Stomach (tissue), 9 donors: ENCODE results near the gene SARS1. TPM values are rescaled to one million over a fixed set of nuclear protein-coding genes. Genes with fewer than 3 reads are reported as not detected.

Experiments
- DNase-seq, 2 donors: peaks; one replicate each; pipeline versions ENCODE4 v3.0.0 to v3.0.0-alpha.2; 2013 to 2019
- H3K27ac ChIP-seq, 5 donors: fragments of 200-600 bp in 4 of 5; sonication (generic) in 4 of 5; one replicate each; pipeline ENCODE4 v1.5.1; 2013 to 2019; ENCODE audit warnings: mild to moderate bottlenecking in 1 of 5, moderate library complexity in 1 of 5
- H3K27me3 ChIP-seq, 3 donors: fragments of 200-600 bp; sonication (generic); one replicate each; pipeline ENCODE4 v1.5.1; 2017 to 2019; ENCODE audit warnings: mixed run types in 1 of 3
- H3K36me3 ChIP-seq, 4 donors: fragments of 200-600 bp; sonication (generic); 1 replicate in 3 of 4; 2 replicates in 1 of 4; pipeline ENCODE4 v1.5.1; 2016 to 2019
- H3K4me1 ChIP-seq, 4 donors: fragments of 200-600 bp; sonication (generic); one replicate each; pipeline ENCODE4 v1.5.1; 2016 to 2019
- H3K4me3 ChIP-seq, 4 donors: fragments of 200-600 bp; sonication (generic) in 3 of 4; one replicate each; pipeline ENCODE4 v1.5.1; 2016 to 2019; ENCODE audit warnings: mild to moderate bottlenecking in 1 of 4
- H3K9me3 ChIP-seq, 4 donors: fragments of 200-600 bp; sonication (generic); one replicate each; pipeline ENCODE4 v1.5.1; 2016 to 2019
- EP300 ChIP-seq: sonication (generic); formaldehyde crosslinking; IDR thresholded peaks from one replicate; pipeline ENCODE4 v1.6.1; 2017; ENCODE audit warnings: antibody characterized with exemption
- POLR2A ChIP-seq, 4 donors: fragments of 450-650 bp; IDR thresholded peaks; one replicate each; pipeline ENCODE4 v1.6.1; 2016; ENCODE audit warnings: antibody characterized with exemption in 4 of 4, control low read depth in 2 of 4, mild to moderate bottlenecking in 1 of 4, moderate library complexity in 1 of 4
- POLR2AphosphoS5 ChIP-seq, 3 donors: sonication (generic); formaldehyde crosslinking; IDR thresholded peaks; one replicate each; pipeline ENCODE4 v1.6.1; 2016; ENCODE audit warnings: antibody characterized with exemption in 3 of 3
- WGBS, 5 donors: extraction: QIAGEN DNeasy Blood & Tissue Kit in 3 of 5; methylation state at CpG; one replicate each; pipeline versions ENCODE4 v1.1.5 to v1.1.7; 2013 to 2018; 5-methylcytosine and 5-hydroxymethylcytosine counted together
- intact Hi-C: fragments of 100-400 bp; cut with DNase I; formaldehyde crosslinking; loops from one replicate; pipeline ENCODE4 v1.15.1; 2023; ENCODE audit warnings: low total_unique reads
- polyA plus RNA-seq, 3 donors: library from polyadenylated mRNA; stranded (reverse); fragments of 200-250 nt; gene quantifications; one replicate each; pipeline ENCODE4 v1.2.3, GENCODE V29; 2013
- total RNA-seq, 5 donors: library from RNA; depleted of rRNA; stranded (reverse); fragments of >200 nt; gene quantifications; one replicate each; pipeline versions ENCODE4 v1.1.0 to v1.2.3, GENCODE V29; 2014 to 2016
- TF ChIP-seq, protein P1 (sequence below), 7 experiments: fragments of 450-650 bp in 4 of 7; fragments of 200-600 bp in 3 of 7; sonication (generic) in 3 of 7; IDR thresholded peaks; one replicate each; pipeline ENCODE4 v1.5.1; 2016 to 2019; ENCODE audit warnings: antibody characterized with exemption in 7 of 7, control low read depth in 2 of 7, mild to moderate bottlenecking in 1 of 7
- donor health status: healthy with polysubstance abuse.
- donor health status: Bipolar disorder and iron deficiency.
- donor health status: healthy.

SARS1 gene
- total and polyA plus RNA-seq, 8 donors, result 80.8 to 232 (median 110) TPM

DNA sequence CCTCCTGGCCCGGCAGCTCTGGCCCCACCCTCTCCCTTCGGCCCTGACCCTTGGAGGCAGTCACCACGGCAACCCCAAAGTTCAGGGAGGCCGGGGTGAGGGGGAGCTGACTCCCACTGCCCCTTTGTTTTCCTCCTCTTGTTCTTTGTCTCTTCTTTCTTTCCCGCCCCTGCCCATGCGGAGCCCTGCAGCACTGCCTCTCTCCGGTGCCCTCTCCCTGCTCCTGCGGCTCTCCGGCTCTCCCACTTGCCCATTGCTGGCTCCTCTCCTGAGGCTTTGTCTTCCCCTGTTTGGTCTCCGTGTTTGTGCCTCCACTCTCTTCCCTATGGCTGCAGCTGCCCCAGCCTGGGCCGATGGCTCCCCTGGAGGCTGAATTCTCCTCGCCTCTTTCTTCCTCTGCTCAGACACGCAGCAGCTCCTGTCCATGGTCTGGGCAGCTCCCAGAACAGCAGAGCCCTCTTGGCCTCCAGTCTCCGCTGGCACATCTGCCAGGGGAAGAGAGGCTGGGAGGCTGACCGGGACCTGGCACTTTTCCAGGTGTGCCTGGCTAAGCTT, 41.5 kb downstream of the SARS1 start:
- Histone ChIP-seq H3K4me1 (peaks cover 15 to 42% (median 33%) of the 10 kb centered on the region in 4 donors), H3K27me3 (peaks cover 0 to 7% (median 3%) of the 10 kb centered on the region in 3 donors), H3K4me3 (no peak overlapping the region), H3K36me3 (peaks cover 0 to 20% (median 10%) of the 10 kb centered on the region in 4 donors), H3K9me3 (no peaks in the 10 kb centered on the region), H3K27ac (peak overlapping the region in 3 of 5 donors; percentile 24 to 80 (median 54))
- intact Hi-C loops, result no loop called here
- DNase-seq, result no peak
- TF ChIP-seq POLR2AphosphoS5 (IDR thresholded peaks at IDR 0.05) (no peak), EP300 (no peak), POLR2A (IDR thresholded peaks at IDR 0.05) (no peak)
- TF ChIP-seq, protein P1, sequence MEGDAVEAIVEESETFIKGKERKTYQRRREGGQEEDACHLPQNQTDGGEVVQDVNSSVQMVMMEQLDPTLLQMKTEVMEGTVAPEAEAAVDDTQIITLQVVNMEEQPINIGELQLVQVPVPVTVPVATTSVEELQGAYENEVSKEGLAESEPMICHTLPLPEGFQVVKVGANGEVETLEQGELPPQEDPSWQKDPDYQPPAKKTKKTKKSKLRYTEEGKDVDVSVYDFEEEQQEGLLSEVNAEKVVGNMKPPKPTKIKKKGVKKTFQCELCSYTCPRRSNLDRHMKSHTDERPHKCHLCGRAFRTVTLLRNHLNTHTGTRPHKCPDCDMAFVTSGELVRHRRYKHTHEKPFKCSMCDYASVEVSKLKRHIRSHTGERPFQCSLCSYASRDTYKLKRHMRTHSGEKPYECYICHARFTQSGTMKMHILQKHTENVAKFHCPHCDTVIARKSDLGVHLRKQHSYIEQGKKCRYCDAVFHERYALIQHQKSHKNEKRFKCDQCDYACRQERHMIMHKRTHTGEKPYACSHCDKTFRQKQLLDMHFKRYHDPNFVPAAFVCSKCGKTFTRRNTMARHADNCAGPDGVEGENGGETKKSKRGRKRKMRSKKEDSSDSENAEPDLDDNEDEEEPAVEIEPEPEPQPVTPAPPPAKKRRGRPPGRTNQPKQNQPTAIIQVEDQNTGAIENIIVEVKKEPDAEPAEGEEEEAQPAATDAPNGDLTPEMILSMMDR (IDR thresholded peaks at IDR 0.05), result no peak
- WGBS, 5 donors, result 47 to 66% (median 62%) methylated on average over 15 of the region's 15 CpGs

DNA sequence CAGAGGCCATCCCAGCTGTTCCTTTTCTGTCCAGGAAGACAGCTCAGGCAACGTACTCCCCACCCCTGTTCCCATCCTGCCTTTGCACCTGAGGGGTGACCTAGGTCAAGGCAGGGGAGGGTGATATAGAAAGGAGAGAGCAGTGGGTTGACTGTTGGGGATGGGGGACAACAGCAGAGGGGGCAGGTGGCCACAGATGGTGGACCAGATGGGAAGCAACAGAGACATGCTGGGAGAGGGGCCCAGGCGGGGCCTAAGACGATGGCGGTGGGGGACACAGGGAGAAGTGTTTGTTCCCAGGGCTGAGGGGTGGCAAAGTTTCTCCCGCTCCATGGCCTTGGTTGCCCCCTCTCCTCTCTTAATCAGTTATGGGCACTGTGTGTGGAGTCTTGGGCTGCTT, 42.0 kb downstream of the SARS1 start:
- Histone ChIP-seq H3K27me3 (peaks cover 0 to 2% (median 0%) of the 10 kb centered on the region in 3 donors), H3K9me3 (no peaks in the 10 kb centered on the region), H3K4me3 (no peak overlapping the region), H3K4me1 (peaks cover 13 to 37% (median 28%) of the 10 kb centered on the region in 4 donors), H3K27ac (no peak overlapping the region), H3K36me3 (peaks cover 0 to 23% (median 12%) of the 10 kb centered on the region in 4 donors)
- intact Hi-C loops, result no loop called here
- no peak for DNase-seq
- 85 to 92% (median 89%) methylated on average over 5 of the region's 5 CpGs for WGBS, 5 donors
- TF ChIP-seq EP300 (no peak), POLR2A (IDR thresholded peaks at IDR 0.05) (no peak), POLR2AphosphoS5 (IDR thresholded peaks at IDR 0.05) (no peak)
- TF ChIP-seq, protein P1 (IDR thresholded peaks at IDR 0.05), result no peak

DNA sequence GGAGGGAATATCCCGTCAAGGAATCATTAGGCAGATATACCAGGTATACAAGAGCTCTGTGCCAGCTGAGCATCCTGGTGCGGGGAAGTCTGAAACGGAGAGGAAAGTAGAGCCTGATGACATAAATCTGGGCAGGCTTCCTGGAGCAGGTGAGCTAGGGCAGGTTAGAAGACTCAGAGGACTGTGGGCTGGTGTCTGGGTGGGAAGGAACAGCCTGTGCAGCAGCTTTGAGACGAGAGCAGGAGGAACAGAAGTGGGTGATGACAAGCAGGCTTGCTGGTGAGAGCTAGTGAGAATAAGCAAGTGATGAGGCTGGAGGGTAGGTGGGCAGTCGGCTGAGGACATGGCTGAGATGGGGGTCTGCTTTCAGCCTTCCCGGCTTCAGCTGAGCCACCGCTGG, 42.4 kb downstream of the SARS1 start:
- no peak for DNase-seq
- Histone ChIP-seq H3K36me3 (peaks cover 0 to 27% (median 14%) of the 10 kb centered on the region in 4 donors), H3K27me3 (no peaks in the 10 kb centered on the region), H3K9me3 (no peaks in the 10 kb centered on the region), H3K27ac (no peak overlapping the region), H3K4me3 (no peak overlapping the region), H3K4me1 (peaks cover 13 to 35% (median 26%) of the 10 kb centered on the region in 4 donors)
- intact Hi-C loops, result no loop called here
- TF ChIP-seq, protein P1 (IDR thresholded peaks at IDR 0.05), result no peak
- 77 to 90% (median 84%) methylated on average over 7 of the region's 7 CpGs for WGBS, 5 donors

DNA sequence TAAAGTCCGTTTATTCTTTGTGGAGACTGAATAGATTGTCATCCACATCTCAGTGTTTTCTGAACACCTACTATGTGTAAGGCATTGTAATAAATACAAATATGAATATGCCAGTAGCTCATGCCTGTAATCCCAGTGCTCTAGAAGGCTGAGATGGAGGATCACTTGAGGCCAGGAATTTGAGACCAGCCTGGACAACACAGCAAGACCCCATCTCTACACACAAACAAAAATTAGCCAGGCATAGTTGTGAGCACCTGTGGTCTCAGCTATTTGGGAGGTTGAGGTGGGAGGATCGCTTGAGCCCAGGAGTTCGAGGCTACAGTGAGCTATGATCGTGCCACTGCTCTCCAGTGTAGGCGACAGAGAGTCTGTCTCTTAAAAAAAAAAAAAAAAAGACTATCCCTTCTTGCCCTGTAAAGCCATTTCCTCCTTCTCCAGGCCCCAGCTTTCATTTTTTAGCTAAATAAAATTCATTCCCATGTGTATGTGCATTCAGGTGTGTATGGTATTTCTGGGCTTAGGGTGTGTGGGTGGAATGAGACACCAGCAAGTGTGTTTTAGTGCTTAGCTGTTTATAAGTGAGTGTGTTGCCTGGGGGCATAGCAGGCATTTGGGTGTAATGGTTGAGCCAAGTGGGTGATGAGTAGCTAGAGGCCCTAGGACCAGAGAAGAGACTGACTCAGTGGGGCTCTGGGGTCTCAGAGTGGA, 43.4 kb downstream of the SARS1 start:
- H3K27me3 ChIP-seq, result no peaks in the 10 kb centered on the region
- no peak for TF ChIP-seq EP300
- TF ChIP-seq, protein P1 (IDR thresholded peaks at IDR 0.05), result no peak
- TF ChIP-seq POLR2AphosphoS5 (IDR thresholded peaks at IDR 0.05), result no peak
- no peak for TF ChIP-seq POLR2A (IDR thresholded peaks at IDR 0.05)
- H3K4me3 ChIP-seq, result no peak overlapping the region
- no peak for DNase-seq
- H3K4me1 ChIP-seq, result peaks cover 13 to 35% (median 24%) of the 10 kb centered on the region in 4 donors
- H3K36me3 ChIP-seq, result peaks cover 0 to 34% (median 17%) of the 10 kb centered on the region in 4 donors
- H3K9me3 ChIP-seq, result no peaks in the 10 kb centered on the region
- WGBS, 5 donors, result 86 to 98% (median 90%) methylated on average over 5 of the region's 5 CpGs
- intact Hi-C loops, result no loop called here
- no peak overlapping the region for H3K27ac ChIP-seq
